Gastroesophageal sphincter (tissue), 4 donors: ENCODE results near the gene PPL. TPM values are rescaled to one million over a fixed set of nuclear protein-coding genes. Genes with fewer than 3 reads are reported as not detected.

ENCODE experiments used
- ATAC-seq: fragments of 150-250 bp; one replicate; pipeline ENCODE4 v1.9.1; 2016; ENCODE audit warnings: mild to moderate bottlenecking, moderate library complexity
- H3K27ac ChIP-seq, 4 donors: fragments of 200-600 bp; sonication (generic) in 3 of 4; 1 replicate in 3 of 4; 2 replicates in 1 of 4; pipeline ENCODE4 v1.5.1; 2016 to 2019
- H3K27me3 ChIP-seq: fragments of 200-600 bp; sonication (generic); one replicate; pipeline ENCODE4 v1.5.1; 2019
- H3K36me3 ChIP-seq, 2 donors: fragments of 200-600 bp; sonication (generic); one replicate each; pipeline ENCODE4 v1.5.1; 2019; ENCODE audit warnings: control low read depth in 1 of 2
- H3K4me1 ChIP-seq, 3 donors: fragments of 200-600 bp; sonication (generic); 1 replicate in 2 of 3; 2 replicates in 1 of 3; pipeline ENCODE4 v1.5.1; 2016 to 2019; ENCODE audit warnings: control low read depth in 2 of 3
- H3K4me3 ChIP-seq, 2 donors: fragments of 200-600 bp; sonication (generic); one replicate each; pipeline ENCODE4 v1.5.1; 2019; ENCODE audit warnings: mild to moderate bottlenecking in 1 of 2, moderate library complexity in 1 of 2
- H3K9me3 ChIP-seq, 3 donors: fragments of 200-600 bp; sonication (generic); one replicate each; pipeline ENCODE4 v1.5.1; 2017 to 2019; ENCODE audit warnings: control low read depth in 2 of 3
- EP300 ChIP-seq: sonication (generic); formaldehyde crosslinking; IDR thresholded peaks from one replicate; pipeline ENCODE4 v1.6.1; 2017; ENCODE audit warnings: antibody characterized with exemption, mild to moderate bottlenecking
- POLR2A ChIP-seq, 2 donors: fragments of 450-650 bp; IDR thresholded peaks; one replicate each; pipeline ENCODE4 v1.6.1; 2017; ENCODE audit warnings: antibody characterized with exemption in 2 of 2, mild to moderate bottlenecking in 2 of 2, moderate library complexity in 1 of 2
- POLR2AphosphoS5 ChIP-seq: sonication (generic); formaldehyde crosslinking; IDR thresholded peaks from one replicate; pipeline ENCODE4 v1.6.1; 2017; ENCODE audit warnings: antibody characterized with exemption
- WGBS, 2 donors: methylation state at CpG; one replicate each; pipeline ENCODE4 v1.1.5; 2018; ENCODE audit warnings: low coverage in 1 of 2; 5-methylcytosine and 5-hydroxymethylcytosine counted together
- total RNA-seq, 4 donors: library from RNA; depleted of rRNA; stranded (reverse); fragments of >200 nt; gene quantifications; one replicate each; pipeline ENCODE4 v1.1.0, GENCODE V29; 2016
- TF ChIP-seq, protein P1 (sequence below), 4 experiments: fragments of 200-600 bp in 2 of 4; fragments of 450-650 bp in 2 of 4; sonication (generic) in 1 of 4; IDR thresholded peaks; one replicate each; pipeline ENCODE4 v1.5.1; 2017 to 2019; ENCODE audit warnings: antibody characterized with exemption in 4 of 4, mild to moderate bottlenecking in 2 of 4, moderate library complexity in 2 of 4

PPL gene
- total RNA-seq, 4 donors from 2014 or later: 53.7 to 82.5 (median 76.5) TPM

DNA sequence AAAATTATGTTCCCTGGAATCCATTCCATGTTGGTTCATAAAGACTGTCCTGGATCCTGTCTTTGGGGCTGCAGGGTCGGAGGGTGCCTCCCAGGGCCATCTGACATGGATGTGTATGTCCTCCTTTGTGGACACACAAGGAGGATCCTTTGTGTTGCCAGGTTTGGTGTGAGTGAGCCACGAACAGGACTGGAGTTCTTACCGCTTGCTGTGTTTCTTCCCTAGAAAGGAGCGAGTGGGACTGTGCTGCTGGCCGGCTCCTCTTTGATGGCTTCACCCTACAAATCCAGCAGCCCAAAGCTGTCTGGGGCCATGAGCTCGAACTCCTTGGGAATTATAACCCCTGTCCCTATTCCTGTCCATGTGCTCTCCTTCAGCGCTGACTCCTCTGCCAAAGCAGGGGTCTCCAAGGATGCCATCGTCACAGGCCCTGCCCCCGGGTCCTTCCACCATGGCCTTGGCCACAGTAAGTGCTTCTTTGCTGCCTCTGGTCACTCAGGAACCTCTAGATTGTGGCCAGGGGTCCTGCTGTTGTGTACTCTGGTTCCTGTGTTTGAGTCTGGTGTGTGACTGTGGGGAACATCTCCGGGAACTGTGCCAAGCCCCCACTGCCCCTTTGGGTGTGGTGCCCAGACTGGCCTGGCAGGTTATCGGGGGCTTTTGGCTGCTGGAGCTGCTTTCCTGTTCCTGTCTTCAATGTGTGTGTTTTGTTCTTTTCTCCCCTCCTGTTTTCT, 60.1 kb downstream of the PPL start:
- peaks cover 0 to 100% of the 10 kb centered on the region in 2 donors for H3K36me3 ChIP-seq
- peaks cover 0 to 6% (median 0%) of the 10 kb centered on the region in 3 donors for H3K4me1 ChIP-seq

GRCh38 chr16:4874666-4875065, 62.3 kb downstream of the PPL start:
- no peak for ATAC-seq
- Histone ChIP-seq H3K27me3 (no peaks in the 10 kb centered on the region), H3K4me3 (no peak overlapping the region), H3K9me3 (no peaks in the 10 kb centered on the region), H3K27ac (no peak overlapping the region), H3K4me1 (no peaks in the 10 kb centered on the region), H3K36me3 (peaks cover 0 to 100% of the 10 kb centered on the region in 2 donors)
- WGBS, 2 donors: 87 to 100% methylated on average over 3 to 4 of the region's 8 CpGs
- TF ChIP-seq POLR2A (IDR thresholded peaks at IDR 0.05) (no peak), EP300 (no peak), POLR2AphosphoS5 (no peak)
- TF ChIP-seq, protein P1, sequence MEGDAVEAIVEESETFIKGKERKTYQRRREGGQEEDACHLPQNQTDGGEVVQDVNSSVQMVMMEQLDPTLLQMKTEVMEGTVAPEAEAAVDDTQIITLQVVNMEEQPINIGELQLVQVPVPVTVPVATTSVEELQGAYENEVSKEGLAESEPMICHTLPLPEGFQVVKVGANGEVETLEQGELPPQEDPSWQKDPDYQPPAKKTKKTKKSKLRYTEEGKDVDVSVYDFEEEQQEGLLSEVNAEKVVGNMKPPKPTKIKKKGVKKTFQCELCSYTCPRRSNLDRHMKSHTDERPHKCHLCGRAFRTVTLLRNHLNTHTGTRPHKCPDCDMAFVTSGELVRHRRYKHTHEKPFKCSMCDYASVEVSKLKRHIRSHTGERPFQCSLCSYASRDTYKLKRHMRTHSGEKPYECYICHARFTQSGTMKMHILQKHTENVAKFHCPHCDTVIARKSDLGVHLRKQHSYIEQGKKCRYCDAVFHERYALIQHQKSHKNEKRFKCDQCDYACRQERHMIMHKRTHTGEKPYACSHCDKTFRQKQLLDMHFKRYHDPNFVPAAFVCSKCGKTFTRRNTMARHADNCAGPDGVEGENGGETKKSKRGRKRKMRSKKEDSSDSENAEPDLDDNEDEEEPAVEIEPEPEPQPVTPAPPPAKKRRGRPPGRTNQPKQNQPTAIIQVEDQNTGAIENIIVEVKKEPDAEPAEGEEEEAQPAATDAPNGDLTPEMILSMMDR (IDR thresholded peaks at IDR 0.05): no peak

More for the DNA sequence above, 60.1 kb downstream of the PPL start:
- no peak for ATAC-seq
- TF ChIP-seq EP300 (no peak), POLR2A (IDR thresholded peaks at IDR 0.05) (no peak), POLR2AphosphoS5 (no peak)
- TF ChIP-seq, protein P1 (IDR thresholded peaks at IDR 0.05): no peak
- Histone ChIP-seq H3K9me3 (no peaks in the 10 kb centered on the region), H3K27me3 (no peaks in the 10 kb centered on the region), H3K4me3 (no peak overlapping the region), H3K27ac (no peak overlapping the region)
- 40 to 88% methylated on average over 1 to 9 of the region's 11 CpGs for WGBS, 2 donors

DNA sequence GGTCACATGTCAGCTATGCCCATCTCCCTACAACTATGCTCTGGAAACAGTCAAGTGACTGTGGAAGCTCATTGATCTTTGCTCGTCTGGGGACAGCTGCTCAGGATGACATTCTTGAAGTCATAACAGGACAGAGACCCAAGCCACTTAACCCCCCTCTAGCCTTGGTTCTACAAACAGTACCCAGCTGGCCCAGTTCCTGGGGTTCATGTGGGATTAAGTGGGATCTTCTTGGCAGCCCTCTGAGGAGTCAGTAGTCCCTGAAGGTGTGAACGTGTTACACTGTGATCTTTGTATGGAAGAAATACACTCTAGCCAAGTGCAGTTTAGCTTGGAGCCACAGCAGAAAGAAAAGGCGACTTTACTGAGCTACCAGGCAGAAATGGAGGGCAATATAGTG, 63.9 kb downstream of the PPL start:
- ATAC-seq: no peak
- peaks cover 0 to 99% of the 10 kb centered on the region in 2 donors for H3K36me3 ChIP-seq
- H3K4me1 ChIP-seq: no peaks in the 10 kb centered on the region
- no peaks in the 10 kb centered on the region for H3K27me3 ChIP-seq
- H3K27ac ChIP-seq: no peak overlapping the region
- H3K4me3 ChIP-seq: no peak overlapping the region
- TF ChIP-seq POLR2A (IDR thresholded peaks at IDR 0.05): no peak
- TF ChIP-seq POLR2AphosphoS5: no peak
- TF ChIP-seq, protein P1 (IDR thresholded peaks at IDR 0.05): no peak
- TF ChIP-seq EP300: no peak
- H3K9me3 ChIP-seq: no peaks in the 10 kb centered on the region
- 64% methylated on average over 2 of the region's 3 CpGs; no CpG with 5 or more reads in 1 of the 2 donors for WGBS, 2 donors

DNA sequence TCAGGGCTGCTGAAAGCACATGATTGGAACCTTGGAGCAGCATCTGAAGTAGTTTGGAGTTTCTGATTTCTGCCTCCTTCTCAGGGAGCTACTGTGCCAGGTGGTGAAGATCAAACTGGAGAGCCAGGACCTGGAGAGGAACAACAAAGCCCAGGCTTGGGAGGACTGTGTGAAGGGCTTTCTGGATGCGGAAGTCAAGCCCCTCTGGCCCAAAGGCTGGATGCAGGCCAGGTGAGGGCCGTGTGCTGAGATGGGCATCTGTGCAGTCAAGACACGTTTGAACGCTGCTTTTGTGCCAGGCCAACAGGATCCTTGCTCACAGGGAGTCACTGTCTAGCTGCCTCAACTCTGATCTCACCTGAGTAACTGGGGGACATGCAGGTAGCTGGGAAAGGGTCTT, 65.9 kb downstream of the PPL start:
- Histone ChIP-seq H3K9me3 (no peaks in the 10 kb centered on the region), H3K4me1 (no peaks in the 10 kb centered on the region), H3K36me3 (peaks cover 0 to 83% of the 10 kb centered on the region in 2 donors), H3K4me3 (no peak overlapping the region), H3K27ac (no peak overlapping the region), H3K27me3 (no peaks in the 10 kb centered on the region)
- no peak for TF ChIP-seq POLR2A (IDR thresholded peaks at IDR 0.05)
- TF ChIP-seq, protein P1 (IDR thresholded peaks at IDR 0.05): no peak
- no peak for TF ChIP-seq EP300
- TF ChIP-seq POLR2AphosphoS5: no peak
- no peak for ATAC-seq
- WGBS, 2 donors: 87% methylated on average over 3 of the region's 4 CpGs; no CpG with 5 or more reads in 1 of the 2 donors

DNA sequence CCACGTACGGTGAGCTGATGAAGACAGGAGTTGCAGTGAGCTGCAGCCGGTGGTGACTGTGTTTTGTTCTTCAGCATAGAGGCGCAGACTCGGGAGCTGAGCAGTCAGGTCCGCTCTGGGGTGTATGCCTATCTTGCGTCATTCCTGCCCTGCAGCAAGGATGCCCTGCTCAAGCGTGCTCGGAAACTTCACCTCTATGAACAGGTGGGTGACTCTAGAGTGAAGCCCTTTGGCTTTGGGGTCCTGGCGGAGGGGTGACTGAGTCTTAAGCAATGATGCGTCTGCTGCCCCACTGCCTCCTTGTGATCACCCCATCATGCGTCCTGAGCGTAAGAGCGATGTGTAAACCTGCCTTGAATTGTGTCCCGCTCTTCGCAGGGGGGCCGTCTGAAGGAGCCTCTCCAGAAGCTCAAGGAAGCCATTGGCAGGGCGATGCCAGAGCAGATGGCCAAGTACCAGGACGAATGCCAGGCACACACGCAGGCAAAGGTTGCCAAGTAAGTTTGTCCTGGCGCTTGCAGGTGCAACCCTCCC, 66.7 kb downstream of the PPL start:
- Histone ChIP-seq H3K27ac (no peak overlapping the region), H3K4me3 (no peak overlapping the region), H3K9me3 (no peaks in the 10 kb centered on the region), H3K4me1 (no peaks in the 10 kb centered on the region), H3K36me3 (peaks cover 0 to 75% of the 10 kb centered on the region in 2 donors), H3K27me3 (no peaks in the 10 kb centered on the region)
- ATAC-seq: no peak
- WGBS, 2 donors: no CpG with 5 or more reads among the region's 21 CpGs
- no peak for TF ChIP-seq EP300
- TF ChIP-seq POLR2AphosphoS5: no peak
- no peak for TF ChIP-seq POLR2A (IDR thresholded peaks at IDR 0.05)
- TF ChIP-seq, protein P1 (IDR thresholded peaks at IDR 0.05): no peak
